ENCODE measurements around the gene MAD1L1.

MAD1L1 gene

GRCh38 chr7:2048531-2048930 lies 184.2 kb downstream of the MAD1L1 start:
- no peak for TF ChIP-seq ZNF565 (CRISPR knock-in tag; conservative IDR thresholded peaks at IDR 0.05; ENCODE audit: low read depth)
- TF ChIP-seq SNAI2 (CRISPR knock-in tag; IDR thresholded peaks at IDR 0.05): no peak
- TF ChIP-seq, protein P1, sequence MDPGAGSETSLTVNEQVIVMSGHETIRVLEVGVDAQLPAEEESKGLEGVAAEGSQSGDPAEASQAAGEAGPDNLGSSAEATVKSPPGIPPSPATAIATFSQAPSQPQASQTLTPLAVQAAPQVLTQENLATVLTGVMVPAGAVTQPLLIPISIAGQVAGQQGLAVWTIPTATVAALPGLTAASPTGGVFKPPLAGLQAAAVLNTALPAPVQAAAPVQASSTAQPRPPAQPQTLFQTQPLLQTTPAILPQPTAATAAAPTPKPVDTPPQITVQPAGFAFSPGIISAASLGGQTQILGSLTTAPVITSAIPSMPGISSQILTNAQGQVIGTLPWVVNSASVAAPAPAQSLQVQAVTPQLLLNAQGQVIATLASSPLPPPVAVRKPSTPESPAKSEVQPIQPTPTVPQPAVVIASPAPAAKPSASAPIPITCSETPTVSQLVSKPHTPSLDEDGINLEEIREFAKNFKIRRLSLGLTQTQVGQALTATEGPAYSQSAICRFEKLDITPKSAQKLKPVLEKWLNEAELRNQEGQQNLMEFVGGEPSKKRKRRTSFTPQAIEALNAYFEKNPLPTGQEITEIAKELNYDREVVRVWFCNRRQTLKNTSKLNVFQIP (CRISPR knock-in tag; IDR thresholded peaks at IDR 0.05; ENCODE audit: borderline replicate concordance, low read depth): no peak
- TF ChIP-seq ESRRG (CRISPR knock-in tag; IDR thresholded peaks at IDR 0.05): no peak
- no peak for TF ChIP-seq TCF4 (CRISPR knock-in tag; IDR thresholded peaks at IDR 0.05; ENCODE audit: borderline replicate concordance)
- no peak for TF ChIP-seq ZC3H10 (CRISPR knock-in tag; IDR thresholded peaks at IDR 0.05)
- TF ChIP-seq ZFP3 (CRISPR knock-in tag; IDR thresholded peaks at IDR 0.05): no peak
- no peak for TF ChIP-seq GLIS3 (CRISPR knock-in tag; IDR thresholded peaks at IDR 0.05)
- TF ChIP-seq CREB5 (CRISPR knock-in tag; IDR thresholded peaks at IDR 0.05; ENCODE audit: low read depth): no peak
- TF ChIP-seq ZNF8 (CRISPR knock-in tag; IDR thresholded peaks at IDR 0.05): no peak
- TF ChIP-seq BACH2 (CRISPR knock-in tag; IDR thresholded peaks at IDR 0.05; ENCODE audit: borderline replicate concordance): no peak
- TF ChIP-seq TOX (CRISPR knock-in tag; IDR thresholded peaks at IDR 0.05; ENCODE audit: borderline replicate concordance): no peak
- TF ChIP-seq OSR1 (CRISPR knock-in tag; IDR thresholded peaks at IDR 0.05): no peak
- no peak for TF ChIP-seq CSRNP3 (CRISPR knock-in tag; IDR thresholded peaks at IDR 0.05)
- TF ChIP-seq ZFP30 (CRISPR knock-in tag; IDR thresholded peaks at IDR 0.05): no peak
- no peak for ATAC-seq

GRCh38 chr7:2048006-2048405 lies 184.7 kb downstream of the MAD1L1 start:
- no peak for ATAC-seq
- TF ChIP-seq ZC3H10 (CRISPR knock-in tag; IDR thresholded peaks at IDR 0.05): no peak
- TF ChIP-seq TCF4 (CRISPR knock-in tag; IDR thresholded peaks at IDR 0.05; ENCODE audit: borderline replicate concordance): no peak
- TF ChIP-seq RARB (CRISPR knock-in tag; IDR thresholded peaks at IDR 0.05): no peak
- TF ChIP-seq CSRNP3 (CRISPR knock-in tag; IDR thresholded peaks at IDR 0.05): no peak
- no peak for TF ChIP-seq GLIS3 (CRISPR knock-in tag; IDR thresholded peaks at IDR 0.05)
- no peak for TF ChIP-seq SNAI2 (CRISPR knock-in tag; IDR thresholded peaks at IDR 0.05)
- no peak for TF ChIP-seq ESRRG (CRISPR knock-in tag; IDR thresholded peaks at IDR 0.05)
- TF ChIP-seq, protein P1 (CRISPR knock-in tag; IDR thresholded peaks at IDR 0.05; ENCODE audit: borderline replicate concordance, low read depth): no peak
- TF ChIP-seq BACH2 (CRISPR knock-in tag; IDR thresholded peaks at IDR 0.05; ENCODE audit: borderline replicate concordance): no peak
- no peak for TF ChIP-seq ZFP30 (CRISPR knock-in tag; IDR thresholded peaks at IDR 0.05)
- TF ChIP-seq ZFP3 (CRISPR knock-in tag; IDR thresholded peaks at IDR 0.05): no peak
- TF ChIP-seq TOX (CRISPR knock-in tag; IDR thresholded peaks at IDR 0.05; ENCODE audit: borderline replicate concordance): no peak
- TF ChIP-seq PPARA (CRISPR knock-in tag; IDR thresholded peaks at IDR 0.05; ENCODE audit: borderline replicate concordance): no peak

DNA sequence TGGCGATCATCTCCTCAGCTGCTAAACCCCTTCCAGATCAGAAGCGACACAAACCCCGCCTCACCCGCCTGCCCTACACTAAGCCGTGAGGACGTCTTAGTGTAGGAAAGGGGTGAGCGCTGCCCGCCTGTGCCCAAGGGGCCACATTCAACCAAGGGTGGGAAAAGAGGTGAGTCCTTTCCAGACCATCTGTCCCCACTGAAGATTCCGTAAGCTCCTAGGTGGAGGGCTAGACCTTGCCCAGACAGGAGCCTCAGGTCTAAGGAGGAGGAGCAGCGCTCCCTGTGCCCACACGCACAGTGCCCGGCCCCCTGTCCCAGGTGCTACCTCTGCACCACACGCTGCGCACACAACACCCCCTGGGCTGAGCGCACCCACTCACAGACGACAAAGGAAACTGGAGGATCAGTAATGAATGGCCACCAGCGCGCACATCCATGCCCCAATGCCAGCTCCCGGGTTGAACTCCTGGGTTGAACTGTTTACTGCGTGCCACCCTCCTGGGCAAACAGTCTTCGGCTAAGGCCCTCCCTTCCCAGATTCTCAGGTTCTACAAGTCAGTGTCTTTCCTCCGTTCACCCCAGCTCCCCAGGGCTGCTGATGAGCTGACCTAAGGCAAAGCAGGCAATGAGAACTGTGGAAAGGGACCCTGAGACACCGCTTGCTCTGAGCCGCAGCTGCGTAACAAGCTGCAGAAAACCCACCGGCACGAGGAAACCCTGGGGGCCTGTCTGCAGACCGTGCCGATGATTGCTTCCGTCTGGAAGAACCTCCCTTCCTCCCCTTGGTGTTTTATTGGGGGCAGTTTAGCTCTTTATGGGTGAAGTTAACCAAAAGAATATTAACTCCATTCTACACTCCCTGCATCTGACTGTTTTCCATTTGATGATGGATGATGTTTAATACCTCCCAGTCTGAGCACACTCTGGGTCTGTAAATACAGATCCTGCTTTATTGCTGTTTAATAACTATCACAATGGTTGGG lies 185.9 kb downstream of the MAD1L1 start:
- no peak for ATAC-seq
- no peak for TF ChIP-seq ZC3H10 (CRISPR knock-in tag; IDR thresholded peaks at IDR 0.05)
- no peak for TF ChIP-seq ZFP3 (CRISPR knock-in tag; IDR thresholded peaks at IDR 0.05)
- no peak for TF ChIP-seq ZNF8 (CRISPR knock-in tag; IDR thresholded peaks at IDR 0.05)
- TF ChIP-seq ARNTL (CRISPR knock-in tag; IDR thresholded peaks at IDR 0.05; ENCODE audit: borderline replicate concordance, low read depth): no peak
- TF ChIP-seq ZNF70 (CRISPR knock-in tag; IDR thresholded peaks at IDR 0.05): no peak
- no peak for TF ChIP-seq ESRRG (CRISPR knock-in tag; IDR thresholded peaks at IDR 0.05)
- no peak for TF ChIP-seq RARB (CRISPR knock-in tag; IDR thresholded peaks at IDR 0.05)
- TF ChIP-seq GLIS3 (CRISPR knock-in tag; IDR thresholded peaks at IDR 0.05): no peak
- no peak for TF ChIP-seq TCF4 (CRISPR knock-in tag; IDR thresholded peaks at IDR 0.05; ENCODE audit: borderline replicate concordance)
- TF ChIP-seq ZNF565 (CRISPR knock-in tag; conservative IDR thresholded peaks at IDR 0.05; ENCODE audit: low read depth): no peak
- TF ChIP-seq, protein P2, sequence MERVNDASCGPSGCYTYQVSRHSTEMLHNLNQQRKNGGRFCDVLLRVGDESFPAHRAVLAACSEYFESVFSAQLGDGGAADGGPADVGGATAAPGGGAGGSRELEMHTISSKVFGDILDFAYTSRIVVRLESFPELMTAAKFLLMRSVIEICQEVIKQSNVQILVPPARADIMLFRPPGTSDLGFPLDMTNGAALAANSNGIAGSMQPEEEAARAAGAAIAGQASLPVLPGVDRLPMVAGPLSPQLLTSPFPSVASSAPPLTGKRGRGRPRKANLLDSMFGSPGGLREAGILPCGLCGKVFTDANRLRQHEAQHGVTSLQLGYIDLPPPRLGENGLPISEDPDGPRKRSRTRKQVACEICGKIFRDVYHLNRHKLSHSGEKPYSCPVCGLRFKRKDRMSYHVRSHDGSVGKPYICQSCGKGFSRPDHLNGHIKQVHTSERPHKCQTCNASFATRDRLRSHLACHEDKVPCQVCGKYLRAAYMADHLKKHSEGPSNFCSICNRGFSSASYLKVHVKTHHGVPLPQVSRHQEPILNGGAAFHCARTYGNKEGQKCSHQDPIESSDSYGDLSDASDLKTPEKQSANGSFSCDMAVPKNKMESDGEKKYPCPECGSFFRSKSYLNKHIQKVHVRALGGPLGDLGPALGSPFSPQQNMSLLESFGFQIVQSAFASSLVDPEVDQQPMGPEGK (CRISPR knock-in tag; IDR thresholded peaks at IDR 0.05; ENCODE audit: borderline replicate concordance): no peak
- TF ChIP-seq, protein P3, sequence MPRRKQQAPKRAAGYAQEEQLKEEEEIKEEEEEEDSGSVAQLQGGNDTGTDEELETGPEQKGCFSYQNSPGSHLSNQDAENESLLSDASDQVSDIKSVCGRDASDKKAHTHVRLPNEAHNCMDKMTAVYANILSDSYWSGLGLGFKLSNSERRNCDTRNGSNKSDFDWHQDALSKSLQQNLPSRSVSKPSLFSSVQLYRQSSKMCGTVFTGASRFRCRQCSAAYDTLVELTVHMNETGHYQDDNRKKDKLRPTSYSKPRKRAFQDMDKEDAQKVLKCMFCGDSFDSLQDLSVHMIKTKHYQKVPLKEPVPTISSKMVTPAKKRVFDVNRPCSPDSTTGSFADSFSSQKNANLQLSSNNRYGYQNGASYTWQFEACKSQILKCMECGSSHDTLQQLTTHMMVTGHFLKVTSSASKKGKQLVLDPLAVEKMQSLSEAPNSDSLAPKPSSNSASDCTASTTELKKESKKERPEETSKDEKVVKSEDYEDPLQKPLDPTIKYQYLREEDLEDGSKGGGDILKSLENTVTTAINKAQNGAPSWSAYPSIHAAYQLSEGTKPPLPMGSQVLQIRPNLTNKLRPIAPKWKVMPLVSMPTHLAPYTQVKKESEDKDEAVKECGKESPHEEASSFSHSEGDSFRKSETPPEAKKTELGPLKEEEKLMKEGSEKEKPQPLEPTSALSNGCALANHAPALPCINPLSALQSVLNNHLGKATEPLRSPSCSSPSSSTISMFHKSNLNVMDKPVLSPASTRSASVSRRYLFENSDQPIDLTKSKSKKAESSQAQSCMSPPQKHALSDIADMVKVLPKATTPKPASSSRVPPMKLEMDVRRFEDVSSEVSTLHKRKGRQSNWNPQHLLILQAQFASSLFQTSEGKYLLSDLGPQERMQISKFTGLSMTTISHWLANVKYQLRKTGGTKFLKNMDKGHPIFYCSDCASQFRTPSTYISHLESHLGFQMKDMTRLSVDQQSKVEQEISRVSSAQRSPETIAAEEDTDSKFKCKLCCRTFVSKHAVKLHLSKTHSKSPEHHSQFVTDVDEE (CRISPR knock-in tag; IDR thresholded peaks at IDR 0.05): no peak
- TF ChIP-seq TOX (CRISPR knock-in tag; IDR thresholded peaks at IDR 0.05; ENCODE audit: borderline replicate concordance): no peak

Data from SK-N-SH treated with all-trans-retinoic acid at 6 μM for 48 hours (cell line).